NCI-H187 treated with DMSO at 0.1 percent for 48 hours (cell line): Measurements from ENCODE around the gene FLYWCH1.

Source experiments
- DNase-seq: peaks from one replicate; lab custom pipeline; 2025; lab: John Stamatoyannopoulos, UW

FLYWCH1 gene

DNA sequence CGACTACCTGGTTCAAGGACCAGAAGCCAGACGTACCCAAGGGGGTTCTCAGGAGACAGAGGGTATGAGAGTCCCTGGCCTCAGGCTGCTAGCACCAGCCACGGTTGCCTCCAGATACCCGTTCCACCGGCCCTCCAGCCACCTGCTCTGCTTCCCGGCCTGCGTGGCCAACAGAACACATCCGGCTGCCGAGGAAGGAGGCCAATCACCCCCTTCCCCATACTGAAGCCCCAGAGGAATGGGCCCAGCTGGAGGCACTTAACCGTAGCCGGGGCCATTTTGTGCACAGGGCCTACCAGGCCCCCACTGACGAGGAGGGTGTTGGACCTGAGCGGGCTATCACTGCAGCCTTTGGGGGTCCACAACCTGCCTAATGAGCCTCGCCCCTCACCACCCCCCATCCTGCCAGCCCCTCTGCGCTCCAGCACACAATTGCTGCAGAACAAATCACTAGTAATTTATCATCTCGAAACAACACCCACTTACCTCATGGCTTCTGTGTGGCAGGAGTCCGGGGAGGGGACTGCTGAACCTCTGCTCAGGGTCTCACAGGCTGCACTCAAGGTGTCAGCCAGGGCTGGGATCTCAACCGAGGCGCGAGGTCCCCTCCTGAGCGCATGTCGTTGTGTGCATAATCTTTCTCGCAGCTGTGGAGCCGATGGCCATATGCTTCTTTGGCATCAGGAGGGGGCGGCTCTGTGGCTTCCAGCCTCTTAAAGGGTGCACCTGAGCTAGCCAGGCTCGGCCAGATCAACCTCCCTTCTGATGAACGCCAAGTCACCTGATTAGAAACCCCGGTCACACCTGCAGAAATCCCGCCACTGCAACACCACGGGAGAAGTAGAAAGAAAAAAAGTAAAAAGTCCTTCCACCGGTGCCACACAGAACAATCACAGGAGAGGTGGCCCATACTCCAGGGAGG, 42.2 kb downstream of the FLYWCH1 start:
- peak; percentile 36 for DNase-seq

DNA sequence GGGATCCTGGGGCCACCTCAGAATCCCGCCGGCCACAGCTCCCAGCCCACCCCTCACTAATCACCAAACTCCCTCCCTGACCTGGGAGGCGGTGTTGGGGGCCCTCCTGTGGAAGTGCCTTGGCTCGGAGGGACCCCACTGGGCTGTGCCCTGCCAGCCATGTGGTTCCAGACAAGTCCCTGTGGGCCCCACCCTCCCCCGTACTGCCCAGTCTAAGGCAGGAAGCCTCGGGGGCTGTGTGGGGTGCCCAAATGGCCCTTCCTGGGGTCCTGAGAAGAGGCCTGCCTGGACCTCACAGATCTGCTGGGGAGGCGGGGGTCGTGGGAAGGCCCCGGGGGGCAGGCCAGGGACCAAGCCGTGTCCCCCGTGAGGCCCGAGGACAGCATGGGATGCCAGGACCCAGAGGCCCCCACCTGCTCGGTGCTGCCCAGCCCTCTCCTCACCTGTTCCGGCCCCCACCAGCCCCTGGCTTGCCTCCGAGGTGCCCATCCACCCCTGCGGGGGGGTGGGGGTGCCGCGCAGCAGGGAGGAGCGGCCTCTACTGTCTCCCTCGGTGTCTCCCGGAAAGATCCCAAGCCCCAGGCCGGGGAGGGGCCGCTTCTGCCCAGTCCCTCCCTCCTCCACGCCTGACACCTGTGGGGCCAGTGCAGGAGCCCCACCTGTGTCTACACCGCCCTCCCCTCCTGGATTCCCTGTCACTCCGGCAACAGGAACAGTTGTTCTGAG, 43.1 kb downstream of the FLYWCH1 start:
- peak; percentile 19 for DNase-seq

DNA sequence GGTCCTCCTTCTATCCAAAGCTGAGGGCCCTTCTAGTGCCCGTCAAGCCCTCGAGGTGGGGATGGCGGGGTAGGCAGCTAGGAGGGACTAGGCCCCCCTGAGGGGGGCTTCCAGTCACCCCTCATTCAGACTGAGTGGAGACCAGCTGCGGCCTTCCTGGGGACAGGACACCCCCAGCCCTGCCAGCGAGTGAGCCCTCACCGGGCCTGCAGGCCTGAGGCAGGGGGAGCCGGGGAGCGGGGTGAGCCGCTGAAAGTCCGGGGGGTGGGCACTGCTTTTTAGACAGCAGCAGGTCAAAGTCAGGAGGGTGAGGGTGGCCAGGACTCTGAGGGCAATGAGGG, 43.7 kb downstream of the FLYWCH1 start:
- no peak for DNase-seq

DNA sequence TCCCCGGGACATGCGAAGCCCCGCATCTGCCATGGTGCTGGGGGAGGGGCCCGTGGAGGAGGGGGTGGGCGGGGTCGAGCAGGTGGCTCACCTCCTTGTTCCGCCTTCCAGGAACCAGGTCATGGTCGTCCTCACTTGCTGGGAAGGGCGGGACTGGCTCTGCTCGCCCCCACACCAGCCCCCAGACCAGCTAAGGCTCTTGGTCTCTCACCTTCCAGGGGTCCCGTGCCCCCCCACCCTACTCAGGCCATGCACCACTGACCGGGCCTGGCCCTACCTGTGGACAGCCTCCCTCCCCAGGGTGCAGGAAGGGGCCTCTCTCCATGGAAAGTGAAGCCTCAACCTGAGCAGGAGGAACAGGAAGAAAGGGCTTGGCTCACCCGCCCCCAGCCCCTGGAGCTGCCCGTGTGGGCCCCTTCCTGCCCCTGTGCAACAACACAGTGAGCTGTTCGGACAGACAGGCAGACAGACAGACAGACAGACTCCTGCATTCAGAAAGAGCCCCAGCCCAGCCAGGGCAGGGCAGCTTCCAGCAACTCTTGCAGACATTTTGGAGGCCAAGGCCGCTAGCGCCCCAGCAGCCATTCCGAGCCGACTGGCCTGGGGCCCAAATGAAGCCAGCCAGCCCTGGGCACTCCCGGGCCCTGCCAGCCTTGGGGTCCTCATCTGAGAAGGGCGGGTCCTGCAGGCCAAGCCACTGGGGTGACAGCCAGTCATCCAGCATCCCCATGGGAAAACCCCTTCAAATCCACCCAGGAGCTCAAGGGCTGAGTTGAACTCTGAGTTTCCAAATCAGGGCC, 44.2 kb downstream of the FLYWCH1 start:
- DNase-seq: no peak

DNA sequence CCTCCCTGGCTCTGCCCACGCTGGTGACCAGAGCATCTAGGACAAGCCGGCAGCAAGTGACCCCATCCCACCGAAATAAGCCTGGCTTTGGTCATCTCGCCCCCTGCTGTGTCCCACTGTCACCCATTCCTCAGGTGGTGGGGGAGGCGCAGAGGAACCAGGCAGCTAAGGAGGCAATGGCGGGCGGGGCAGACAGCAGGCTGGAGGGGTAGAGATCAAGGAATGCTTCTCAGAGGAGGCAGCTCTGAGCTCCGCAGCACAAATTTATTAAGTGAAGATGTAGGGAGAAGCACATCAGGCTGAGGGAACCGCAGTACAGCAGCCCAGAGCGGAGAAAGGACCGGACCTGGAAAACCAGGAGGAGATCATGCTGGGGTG, 44.8 kb downstream of the FLYWCH1 start:
- DNase-seq: no peak

DNA sequence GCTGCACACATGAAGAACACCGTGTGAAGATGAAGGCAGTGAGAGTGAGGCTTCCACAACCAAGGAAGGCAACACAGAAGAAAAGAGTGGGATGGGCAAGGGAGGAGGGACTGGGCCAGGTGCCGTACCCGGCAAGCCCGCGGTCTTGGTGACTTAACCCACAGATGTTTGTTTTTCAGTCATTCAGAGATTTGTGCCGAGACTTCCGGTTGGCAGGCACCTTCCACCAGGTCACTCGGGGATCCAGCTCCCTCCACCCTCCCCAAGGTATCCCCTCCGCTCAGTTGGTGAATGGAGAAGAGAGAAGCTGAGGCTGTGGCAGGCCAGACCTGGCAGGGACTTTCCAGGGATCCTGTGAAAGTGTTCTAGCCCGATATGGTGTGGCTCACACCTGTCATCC, 47.5 kb downstream of the FLYWCH1 start:
- no peak for DNase-seq

DNA sequence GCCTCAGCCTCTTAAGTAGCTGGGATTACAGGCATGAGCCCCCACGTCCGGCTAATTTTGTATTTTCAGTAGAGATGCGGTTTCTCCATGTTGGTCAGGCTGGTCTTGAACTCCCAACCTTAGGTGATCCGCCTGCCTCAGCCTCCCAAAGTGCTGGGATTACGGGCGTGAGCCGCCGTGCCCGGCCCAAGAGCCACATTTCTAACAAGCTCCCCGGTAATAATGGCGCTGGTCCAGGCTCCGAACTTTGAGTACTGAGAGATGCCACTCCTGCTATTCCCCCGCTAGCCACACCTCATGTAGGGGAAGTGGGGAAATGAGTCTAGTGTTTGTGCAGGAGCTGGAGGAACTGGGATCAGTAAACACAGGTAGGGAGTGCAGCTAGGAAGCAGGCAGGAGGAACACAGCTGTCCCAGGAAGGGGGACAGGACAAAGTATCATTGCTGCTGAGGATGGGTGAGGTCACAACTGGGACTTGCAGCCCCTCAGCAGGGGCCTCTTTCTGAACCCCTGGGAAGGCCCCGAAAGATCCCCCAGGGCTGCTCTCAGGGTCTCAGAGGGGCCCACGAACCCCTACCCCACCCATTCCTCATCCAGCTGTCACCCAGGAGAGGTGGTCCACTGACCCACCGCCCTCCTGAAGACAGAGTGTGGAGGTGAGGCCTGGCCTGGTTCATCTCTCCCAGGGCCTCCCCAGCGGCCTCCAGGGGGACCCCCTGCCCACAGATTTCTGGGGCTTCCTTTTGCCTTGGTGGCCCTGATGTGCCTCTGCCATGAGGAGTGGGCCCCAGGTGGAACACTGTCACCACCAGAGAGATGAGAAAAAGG, 48.7 kb downstream of the FLYWCH1 start:
- no peak for DNase-seq

DNA sequence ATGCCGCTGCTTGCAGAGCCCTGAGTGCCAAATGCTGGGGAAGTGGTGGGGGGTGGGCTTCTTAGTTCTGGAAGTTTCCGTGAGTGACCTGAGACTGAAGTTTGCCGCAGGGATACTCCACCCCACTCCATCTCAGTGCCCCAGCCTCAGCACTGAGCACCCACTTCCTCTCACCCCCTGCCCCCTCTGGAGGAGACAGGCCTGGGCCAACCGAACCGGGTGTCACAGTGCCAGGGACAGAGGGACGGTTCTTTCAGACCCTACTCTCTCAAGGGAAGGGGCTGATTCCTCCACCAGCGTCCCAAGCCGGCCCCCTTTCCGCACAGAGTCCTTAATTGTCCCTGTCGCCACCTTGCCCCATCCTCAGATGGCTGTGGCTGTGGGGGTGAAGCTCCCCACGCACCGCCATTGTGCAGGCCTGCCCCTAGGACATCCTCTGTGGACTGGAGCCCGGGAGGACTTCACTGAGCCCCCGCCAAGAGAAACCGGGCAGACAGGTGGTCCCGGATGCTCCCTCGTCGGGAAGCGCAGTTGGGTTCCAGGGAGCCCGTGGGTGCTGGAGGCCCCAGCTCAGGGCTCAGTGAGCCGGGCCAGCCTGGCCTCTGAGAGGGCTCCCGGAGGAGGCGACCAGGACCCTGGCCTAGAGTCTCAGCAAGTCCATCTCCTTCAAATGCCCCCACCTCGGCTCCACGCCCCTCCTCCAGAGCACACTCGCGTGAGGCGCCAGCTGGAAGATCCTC, 50.8 kb downstream of the FLYWCH1 start:
- DNase-seq: no peak

DNA sequence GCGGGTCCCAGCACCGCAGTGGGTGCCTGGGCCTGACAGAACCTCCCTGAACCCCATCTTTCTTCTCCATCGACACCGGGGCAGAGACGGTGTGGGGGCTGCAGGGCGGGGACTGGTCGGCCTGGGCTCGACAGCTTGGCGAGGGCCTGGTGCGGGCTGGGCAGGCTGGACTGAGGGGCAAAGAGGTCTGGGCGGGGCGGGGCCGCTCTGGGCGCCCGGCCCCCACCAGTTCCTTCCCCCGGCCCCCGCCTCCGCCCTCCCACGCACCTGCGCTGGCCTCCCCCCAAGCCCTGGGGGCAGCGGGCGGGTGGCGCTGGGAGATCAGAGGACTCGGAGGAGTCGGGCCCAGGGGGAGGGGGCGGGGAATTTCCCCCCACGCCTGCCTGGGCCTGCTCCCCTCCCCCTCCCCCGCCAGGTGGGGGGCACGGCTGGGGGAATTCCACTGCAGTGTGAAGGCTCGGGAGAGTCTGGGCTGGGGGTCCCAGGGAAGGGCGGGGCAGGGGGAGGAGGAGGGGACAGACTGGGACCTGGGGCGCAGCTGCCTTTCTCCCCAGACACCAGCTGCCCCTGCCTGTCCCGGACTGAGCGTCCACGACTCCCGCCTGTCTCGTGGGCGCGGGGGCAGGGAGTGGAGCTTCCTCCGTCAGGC, 51.5 kb downstream of the FLYWCH1 start:
- no peak for DNase-seq

DNA sequence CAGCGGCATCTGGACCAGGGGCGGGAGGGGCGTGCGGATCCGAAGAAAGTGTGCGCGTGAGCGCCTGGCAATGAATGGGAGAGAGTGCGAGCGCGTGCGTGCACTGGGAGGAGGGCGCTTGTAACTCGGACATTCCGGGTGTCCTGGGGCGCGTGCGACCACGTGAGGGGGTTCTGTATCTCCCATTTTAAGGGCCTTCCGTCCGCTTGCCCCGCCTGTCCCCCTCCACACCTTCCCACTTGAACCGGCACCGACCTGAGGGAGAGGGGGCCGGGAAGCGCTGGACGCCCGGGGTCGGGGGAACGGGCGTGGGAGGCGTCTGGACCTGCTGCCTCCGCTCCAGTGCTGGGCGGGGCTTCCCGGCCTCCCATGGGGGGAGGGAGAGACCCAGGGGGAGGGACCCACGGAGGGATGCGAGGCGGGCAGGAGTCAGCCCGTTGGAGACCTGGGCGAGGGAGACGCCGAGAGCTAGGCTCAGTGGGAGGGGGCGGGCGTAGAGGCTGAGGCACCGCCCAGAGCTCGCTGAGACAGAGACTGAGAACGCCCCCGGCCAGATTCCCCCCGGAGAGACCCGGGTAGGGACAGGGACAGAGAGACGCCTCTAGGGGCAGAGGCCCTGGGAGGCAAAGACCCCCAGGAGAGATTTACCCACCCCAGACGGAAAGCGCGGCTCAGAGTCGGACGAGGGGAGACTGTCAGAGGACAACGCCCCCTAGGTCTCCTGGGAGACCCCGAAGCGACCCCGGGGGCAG, 52.2 kb downstream of the FLYWCH1 start, which contains the start of gene KREMEN2:
Gene KREMEN2 (plus strand): TSS at position 553 of the 752 bp plus-strand sequence. CDS start 246 bp downstream, outside the sequence.
- no peak for DNase-seq

DNA sequence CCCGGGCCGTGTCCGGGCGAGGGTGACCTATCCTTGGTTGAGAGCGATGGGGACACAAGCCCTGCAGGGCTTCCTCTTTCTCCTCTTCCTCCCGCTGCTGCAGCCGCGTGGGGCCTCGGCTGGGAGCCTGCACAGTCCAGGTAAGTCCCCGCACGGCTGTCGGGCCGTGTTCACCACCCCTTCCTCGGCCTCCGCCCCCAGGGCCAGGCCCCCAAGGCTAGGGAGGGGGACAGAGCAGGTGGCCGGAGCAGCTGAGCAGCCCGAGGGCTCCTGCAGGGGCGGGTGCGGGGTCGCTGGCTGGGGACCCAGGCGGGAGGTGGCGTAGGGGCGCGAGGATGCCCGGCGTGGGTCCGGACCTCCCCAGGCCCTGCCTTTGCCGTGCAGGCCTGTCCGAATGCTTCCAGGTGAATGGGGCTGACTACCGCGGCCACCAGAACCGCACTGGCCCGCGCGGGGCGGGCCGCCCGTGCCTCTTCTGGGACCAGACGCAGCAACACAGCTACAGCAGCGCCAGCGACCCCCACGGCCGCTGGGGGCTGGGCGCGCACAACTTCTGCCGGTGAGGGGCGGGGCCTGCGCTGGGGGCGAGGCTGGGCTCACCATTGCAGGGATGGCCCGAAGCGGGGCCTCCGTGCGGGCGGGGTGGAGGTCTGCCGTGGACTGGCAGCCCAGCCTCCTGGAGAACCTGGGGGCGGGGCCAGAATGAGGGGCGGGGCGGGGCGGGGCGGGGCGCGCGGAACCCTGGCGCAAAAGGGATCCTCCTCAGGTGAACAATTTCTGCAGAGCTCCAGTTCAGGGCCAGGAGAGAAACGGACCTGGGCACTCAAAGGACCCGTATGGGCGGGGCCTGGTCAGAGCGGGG, 53.0 kb downstream of the FLYWCH1 start:
- DNase-seq: no peak

DNA sequence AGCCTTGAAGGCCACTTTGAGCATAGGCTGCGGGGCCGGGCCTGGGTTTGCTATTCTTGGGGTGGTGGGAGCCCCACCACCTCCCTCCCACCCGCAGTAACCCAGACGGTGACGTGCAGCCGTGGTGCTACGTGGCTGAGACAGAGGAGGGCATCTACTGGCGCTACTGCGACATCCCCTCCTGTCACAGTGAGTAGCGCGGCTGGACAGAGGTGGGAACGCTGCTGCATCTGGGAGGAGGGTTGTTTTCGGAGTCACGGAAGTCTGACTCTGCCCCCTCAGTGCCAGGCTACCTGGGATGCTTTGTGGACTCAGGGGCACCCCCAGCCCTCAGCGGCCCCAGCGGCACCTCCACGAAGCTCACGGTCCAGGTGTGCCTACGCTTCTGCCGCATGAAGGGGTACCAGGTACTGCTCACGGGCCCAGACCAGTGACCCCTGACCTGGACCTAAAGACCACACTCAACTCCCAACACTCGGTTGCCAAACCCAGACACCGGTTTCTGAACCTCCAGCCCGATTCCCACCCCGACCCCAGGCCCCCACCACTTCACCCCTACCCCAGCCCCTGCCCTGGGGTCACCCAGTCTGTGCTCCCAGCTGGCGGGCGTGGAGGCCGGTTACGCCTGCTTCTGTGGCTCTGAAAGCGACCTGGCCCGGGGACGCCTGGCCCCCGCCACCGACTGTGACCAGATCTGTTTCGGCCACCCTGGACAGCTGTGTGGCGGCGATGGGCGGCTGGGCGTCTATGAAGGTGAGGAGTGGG, 54.5 kb downstream of the FLYWCH1 start:
- DNase-seq: no peak

DNA sequence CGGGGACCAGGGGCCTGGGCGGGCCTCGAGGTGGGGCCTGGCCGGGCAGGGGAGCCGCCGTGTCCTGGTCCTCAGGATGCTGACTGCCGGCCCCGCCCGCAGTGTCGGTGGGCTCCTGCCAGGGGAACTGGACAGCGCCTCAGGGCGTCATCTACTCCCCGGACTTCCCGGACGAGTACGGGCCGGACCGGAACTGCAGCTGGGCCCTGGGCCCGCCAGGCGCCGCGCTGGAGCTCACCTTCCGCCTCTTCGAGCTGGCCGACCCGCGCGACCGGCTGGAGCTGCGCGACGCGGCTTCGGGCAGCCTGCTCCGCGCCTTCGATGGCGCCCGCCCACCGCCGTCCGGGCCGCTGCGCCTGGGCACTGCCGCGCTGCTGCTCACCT, 55.1 kb downstream of the FLYWCH1 start:
- DNase-seq: no peak

DNA sequence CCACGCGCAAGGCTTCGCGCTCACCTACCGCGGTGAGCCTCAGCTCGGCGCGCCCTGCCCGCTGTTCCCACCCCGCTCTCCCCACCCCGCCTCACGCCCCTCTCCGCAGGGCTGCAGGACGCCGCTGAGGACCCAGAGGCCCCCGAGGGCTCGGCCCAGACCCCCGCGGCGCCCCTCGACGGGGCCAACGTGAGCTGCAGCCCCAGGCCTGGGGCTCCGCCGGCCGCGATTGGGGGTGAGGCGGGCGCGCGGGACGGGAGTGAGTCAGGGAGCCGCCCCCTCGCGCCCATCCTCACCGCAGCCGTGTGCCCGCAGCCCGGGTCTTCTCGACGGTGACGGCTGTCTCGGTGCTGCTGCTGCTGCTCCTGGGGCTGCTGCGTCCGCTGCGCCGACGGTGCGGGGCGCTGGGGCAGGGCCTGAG, 55.5 kb downstream of the FLYWCH1 start:
- DNase-seq: no peak

DNA sequence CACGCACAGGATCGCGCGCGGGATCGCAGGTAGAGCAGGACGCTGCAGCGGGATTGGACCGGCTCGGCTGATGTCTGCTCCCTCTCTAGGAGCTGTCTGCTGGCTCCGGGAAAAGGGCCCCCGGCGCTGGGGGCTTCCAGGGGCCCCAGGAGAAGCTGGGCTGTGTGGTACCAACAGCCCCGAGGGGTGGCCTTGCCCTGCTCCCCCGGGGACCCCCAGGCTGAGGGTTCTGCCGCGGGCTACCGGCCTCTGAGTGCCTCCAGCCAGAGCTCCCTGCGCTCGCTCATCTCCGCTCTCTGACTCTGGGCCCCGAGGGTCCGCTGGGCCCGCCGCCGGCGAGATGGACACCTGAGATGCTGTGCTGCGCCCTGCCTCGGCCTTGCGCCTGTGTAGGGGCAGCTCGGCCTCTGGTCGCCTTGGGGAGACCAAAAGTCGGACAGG, 56.0 kb downstream of the FLYWCH1 start:
- DNase-seq: no peak

DNA sequence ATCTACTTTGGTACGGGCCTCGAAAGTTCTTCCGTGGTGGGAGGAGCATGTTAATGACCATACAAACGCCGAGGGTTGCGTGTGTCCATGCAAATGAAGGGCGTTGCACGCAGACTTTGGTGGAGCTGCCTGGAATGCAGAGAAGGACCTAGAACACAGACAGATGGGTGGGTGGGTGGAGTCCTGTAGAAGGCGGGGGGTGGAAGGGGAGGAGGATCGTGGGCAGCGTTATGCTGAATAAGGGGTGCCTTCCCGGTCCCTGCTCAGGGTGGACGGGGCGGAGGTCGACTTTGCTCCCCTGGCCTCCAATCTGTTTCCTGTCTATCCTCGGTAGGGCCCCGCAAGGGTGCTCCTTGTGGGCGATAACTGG, 56.6 kb downstream of the FLYWCH1 start:
- no peak for DNase-seq

DNA sequence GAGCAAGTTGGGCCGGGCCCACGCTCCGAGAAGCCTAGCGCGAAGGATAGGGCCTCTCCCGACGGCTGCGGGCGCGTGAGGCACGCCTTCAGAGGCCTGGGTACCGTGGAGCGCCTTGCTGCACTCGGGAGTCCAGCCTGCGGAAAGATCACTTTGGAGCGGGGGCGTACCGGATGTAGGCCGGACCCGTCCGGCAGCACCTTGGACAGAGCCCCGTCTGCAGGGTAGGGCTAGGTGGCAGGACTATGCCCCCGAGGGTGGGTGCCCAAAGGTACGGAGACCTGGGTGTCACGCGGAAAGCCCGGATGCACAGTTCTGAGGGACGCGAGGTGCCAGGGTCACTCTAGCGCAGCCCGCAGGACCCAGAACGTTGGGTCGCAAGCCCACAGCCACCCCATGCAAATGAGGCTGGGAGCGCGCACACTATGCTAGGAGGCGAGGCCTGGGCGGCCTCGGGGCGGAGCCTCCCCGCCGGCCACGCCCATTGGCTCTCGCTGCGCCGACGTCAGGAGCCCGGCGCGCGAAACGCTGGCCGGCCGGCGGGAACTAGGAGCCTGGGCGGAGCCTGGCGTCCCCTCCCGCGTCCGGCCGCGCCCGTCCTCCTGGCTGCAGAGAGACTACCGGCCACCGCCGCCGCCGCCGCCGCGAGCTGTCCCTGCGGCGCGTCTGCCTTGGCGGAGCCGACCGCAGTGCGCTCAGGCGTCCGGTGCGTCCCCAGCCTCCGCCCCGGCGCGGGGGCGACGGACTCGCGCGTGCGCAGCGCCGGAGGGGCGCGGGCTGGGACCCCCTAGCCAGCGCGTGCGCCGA, 57.2 kb downstream of the FLYWCH1 start, which contains the start of gene PAQR4:
Gene PAQR4 (plus strand): TSS at position 611 of the 807 bp plus-strand sequence. CDS start 327 bp downstream, outside the sequence.
- DNase-seq: peak; percentile 69
